HuH-7 (cell line): ENCODE results near the gene SDF2L1.
"Not testable (repeated sequence)": the region's sequence is repeated elsewhere in the genome, so short reads cannot be mapped to it uniquely, and the experiment has no call there.

Experiments used
- DNase-seq: peaks from one replicate; pipeline ENCODE4 v3.0.0; 2011; ENCODE audit warnings: low spot score

SDF2L1 gene

GRCh38 chr22:21641789-21642583, at the start of gene SDF2L1:
SDF2L1 (plus strand) TSS chr22:21642302; CDS start chr22:21642337, 35 bp downstream.
- peak; percentile 98 for DNase-seq

- DNase-seq, result no peak
Measured at GRCh38 chr22:21592422-21592821, 49.7 kb upstream of the SDF2L1 start.

DNA sequence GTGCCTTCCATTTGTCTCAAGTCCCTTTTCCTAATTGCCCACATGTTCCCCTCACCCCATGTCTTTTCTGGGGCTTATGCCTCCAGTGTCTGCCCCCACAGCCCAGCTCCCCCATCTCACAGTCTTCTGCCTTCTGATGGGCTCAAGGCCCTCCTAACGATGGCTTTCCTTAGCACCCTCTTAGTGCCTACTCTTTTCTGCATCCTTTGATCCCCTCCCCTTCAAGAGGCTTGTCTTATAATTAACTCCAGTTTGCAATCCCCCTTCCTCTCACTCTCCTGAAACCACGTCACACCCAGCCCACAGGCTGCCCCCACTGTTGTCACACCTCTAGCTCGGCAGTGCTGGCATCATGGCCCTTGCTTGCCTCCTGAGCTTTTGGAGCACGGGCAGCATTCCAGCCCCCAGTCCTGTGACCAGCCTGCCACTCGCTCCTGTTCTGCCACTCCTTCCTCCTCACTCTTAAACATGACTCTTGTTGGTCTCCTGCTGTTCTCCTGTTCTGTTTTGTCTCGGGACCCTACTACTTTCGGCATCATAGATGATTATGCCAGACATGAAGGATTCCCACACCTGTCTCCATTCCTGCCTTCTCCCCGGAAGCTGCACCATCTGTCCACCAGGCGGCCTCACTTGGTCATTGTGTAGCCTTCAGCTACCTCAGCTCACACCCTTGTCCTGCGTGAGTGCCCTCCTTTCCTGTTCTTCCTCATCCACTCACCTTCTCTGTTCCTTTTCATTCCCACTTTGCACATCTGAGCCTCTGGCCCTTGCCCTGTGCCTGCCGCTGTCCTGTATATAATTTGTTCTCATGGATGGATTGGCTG, 48.5 kb upstream of the SDF2L1 start:
- peak; percentile 70 for DNase-seq

DNA sequence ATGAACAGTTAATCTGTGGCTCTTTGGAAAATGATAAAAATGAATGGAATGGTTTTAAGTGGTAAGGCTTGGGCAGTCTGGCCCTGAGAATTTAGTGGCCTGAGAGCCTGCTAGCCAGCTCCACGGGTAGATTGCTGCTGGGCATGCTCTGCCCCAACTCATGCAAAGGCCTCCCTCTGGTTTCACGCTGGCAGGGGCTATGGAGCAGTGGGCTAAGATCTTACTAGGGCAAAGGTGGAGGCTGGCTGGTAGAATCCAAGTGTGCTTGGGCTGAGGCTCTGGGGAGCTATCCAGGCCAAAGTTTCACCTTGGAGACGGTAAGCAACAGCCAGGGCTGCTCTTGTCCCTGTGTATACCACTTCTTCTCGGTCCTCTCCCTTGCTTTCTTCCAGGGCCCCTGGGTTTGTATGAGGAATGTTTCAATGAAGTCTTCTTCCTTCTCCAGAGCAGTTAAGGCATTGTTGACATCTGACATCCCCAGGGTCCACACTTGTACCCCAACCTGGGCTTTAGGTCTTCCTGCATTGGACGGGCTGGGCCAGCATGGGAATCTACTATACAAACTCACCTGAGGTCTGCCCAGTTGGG, 47.1 kb upstream of the SDF2L1 start:
- no peak for DNase-seq

DNA sequence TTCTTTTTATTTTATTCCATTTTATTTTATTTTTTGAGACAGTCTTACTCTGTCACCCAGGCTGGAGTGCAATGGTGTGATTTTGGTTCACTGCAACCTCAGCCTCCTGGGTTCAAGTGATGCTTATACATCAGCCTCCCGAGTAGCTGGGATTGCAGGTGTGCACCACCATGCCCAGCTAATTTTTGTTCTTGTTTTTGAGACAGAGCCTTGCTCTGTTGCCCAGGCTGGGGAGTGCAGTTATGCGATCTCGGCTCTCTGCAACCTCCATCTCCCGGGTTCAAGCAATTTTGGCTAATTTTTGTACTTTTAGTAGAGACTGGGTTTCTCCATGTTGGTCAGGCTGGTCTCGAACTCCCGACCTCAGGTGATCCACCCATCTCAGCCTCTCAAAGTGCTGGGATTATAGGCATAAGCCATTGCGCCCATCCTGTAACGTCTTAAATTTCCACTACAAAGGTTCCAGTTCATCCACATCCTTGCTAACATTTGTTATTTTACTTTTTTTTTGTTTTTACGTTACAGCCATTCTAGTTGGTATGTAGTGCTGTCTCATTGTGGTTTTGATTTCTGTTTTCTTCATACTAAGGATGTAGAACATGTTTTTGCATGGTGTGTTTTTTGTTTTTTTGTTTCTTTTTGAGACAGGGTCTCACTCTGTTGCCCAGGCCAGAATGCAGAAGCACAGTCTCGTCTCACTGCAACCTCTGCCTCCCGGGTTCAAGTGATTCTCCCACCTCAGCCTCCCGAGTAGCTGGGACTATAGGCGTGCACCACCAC, 45.6 kb upstream of the SDF2L1 start:
- not testable (repeated sequence) for DNase-seq

GRCh38 chr22:21598302-21598701, 43.8 kb upstream of the SDF2L1 start:
- no peak for DNase-seq

- no peak for DNase-seq
Measured at GRCh38 chr22:21599053-21599893, 42.8 kb upstream of the SDF2L1 start.

GRCh38 chr22:21602579-21602978, 39.5 kb upstream of the SDF2L1 start:
- no peak for DNase-seq

DNA sequence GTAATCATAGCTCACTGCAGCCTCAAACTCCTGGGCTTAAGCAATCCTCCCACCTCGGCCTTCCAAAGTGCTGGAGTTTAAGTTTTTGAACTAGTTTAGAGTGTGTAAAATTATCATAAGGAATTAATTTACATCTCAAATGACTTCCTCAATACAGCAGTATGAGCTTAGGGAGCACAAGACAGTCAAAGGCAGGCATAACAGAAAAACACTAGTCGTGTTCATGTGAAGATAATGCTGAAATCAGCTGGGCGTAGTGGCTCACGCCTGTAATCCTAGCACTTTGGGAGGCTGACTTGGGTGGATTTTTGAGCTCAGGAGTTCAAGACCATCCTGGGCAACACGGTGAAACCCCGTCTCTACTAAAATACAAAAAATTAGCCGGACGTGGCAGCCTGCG, 38.1 kb upstream of the SDF2L1 start:
- DNase-seq, result no peak

GRCh38 chr22:21605887-21606564, 36.1 kb upstream of the SDF2L1 start:
- DNase-seq, result no peak

- DNase-seq, result no peak
Measured at GRCh38 chr22:21606775-21607174, 35.3 kb upstream of the SDF2L1 start.

- DNase-seq, result not testable (repeated sequence)
Measured at GRCh38 chr22:21609556-21610157, 32.4 kb upstream of the SDF2L1 start.

DNA sequence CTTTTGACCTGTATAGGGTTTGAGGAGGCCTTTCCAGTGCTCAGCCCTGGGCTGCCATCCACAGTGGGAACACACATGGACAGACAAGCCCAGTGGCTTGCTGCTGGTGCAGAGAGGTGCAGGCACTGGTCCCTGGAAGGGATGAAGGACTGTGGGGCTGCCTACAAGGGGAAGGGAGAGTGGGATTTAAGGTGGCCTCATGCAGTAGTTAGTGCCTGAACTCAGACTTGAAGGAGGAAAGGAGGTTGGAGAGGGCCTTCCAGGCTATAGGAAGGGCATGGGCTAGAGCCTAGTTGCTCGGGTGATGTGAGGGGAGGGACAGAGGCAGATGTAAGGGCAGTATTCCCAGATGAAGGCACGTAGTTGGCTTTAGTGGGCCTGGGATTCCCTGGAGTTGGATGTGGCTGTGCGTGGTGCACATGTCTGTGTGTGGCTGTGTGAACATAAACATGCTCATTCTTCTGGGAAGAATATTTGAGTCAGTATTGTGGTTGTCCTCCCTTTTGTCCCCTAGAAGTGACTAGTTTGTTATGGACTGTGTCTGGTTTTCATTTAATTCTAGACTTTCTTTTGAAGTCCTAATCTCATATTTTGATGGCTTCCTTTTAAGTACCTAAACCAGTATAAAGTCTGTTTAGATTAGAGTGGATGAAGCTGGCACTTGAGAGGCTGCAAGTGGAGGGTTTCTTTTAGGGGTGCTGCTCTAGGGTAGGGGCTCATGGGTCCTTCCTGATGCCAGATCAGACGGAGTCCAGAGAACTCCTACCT, 30.7 kb upstream of the SDF2L1 start:
- DNase-seq, result no peak

DNA sequence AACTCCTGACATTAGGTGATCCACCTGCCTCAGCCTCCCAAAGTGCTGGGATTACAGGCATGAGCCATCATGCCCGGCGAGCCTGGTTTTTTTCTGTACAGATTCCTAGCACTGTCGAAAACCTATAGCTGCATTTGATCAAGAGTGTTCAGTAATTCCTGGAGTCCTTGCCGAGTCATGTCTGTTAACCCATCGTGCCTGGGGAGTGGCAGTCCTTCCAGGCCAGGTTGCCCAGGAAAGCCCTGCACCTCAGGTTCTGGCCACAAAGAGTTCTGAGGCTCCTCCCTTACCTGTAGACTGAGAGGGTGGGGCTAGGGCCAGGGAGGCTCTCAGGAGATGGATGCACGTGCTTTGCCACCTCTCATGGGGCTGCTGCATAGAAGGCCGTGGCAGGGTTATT, 29.2 kb upstream of the SDF2L1 start:
- DNase-seq, result no peak

DNA sequence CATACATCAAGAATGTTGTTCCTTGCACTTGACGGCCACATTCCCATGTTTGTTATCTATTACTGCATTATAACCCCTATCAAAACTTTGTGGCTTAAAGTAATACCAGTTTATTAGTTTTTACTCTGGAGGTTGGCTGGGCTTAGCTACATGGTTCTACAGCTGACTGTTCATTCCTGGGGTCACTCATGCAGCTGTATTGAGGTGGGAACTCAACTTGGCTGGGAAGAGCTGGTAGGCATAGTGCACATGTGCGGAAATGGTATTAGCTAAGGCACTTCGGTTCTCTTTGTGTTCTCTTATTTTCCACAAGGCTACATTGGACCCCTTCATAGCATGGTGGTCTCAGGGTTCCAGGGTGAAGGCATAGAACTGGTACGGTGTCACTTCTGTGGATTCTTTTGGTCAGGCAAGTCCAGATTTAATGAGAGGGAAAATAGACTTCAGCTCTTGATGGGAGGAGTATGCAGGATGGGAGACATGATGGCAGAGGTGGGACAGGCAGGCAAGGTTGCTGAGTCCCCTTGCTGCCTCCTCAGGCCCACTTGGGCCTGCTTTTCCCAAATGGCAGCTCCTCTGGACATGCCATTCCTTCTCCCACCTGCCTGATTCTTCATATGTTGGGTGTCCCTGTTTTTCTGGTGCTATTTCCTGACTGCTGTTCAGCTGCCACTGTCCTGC, 28.4 kb upstream of the SDF2L1 start:
- DNase-seq, result no peak

DNA sequence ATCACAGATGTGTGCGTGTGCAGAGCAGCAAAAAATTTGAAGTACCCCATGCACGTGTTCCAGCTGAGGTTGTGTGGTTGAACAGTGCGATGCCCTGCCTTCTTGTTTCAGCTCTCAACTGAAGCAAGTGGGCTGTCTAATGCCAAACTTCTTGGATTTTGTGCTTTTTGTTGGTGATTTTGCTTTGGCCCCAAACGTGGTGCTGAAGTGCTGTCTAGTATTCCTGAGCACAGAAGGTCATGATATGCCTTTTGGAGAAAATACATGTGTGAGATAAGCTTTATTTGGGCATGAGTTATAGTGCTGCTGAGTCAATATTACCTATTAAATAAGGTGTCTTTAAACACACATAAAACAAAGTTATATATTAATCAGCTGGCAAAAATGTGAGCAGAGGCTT, 26.4 kb upstream of the SDF2L1 start:
- DNase-seq, result no peak

GRCh38 chr22:21617337-21617736, 24.8 kb upstream of the SDF2L1 start:
- not testable (repeated sequence) for DNase-seq

DNA sequence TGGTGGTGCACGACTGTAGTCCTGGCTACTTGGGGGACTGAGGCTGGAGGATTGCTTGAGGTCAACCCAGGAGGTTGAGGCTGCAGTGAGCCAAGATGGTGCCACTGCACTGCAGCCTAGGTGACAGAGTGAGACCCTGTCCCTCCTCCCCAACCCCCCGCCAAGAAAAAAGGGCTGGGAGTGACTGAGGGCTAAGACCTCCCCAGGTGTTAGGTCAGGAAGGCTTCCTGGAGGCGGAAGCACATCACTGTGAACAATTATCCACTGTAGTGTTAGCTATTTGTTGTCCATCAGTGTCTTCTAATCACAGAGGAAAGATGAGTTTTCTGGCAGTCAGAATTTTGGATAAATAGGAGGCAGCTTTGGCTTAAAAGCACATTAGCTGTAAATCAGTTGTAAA, 21.1 kb upstream of the SDF2L1 start:
- DNase-seq, result no peak
